T1000 (cell line): ENCODE data around the gene ITIH4.

ENCODE experiments used
- DNase-seq: peaks from one replicate; lab custom pipeline; 2025; ENCODE audit warnings: mixed read lengths; lab: John Stamatoyannopoulos, UW

ITIH4 gene

GRCh38 chr3:52830535-52831258 is at the start of gene ITIH4:
TSS of gene ITIH4 (minus strand) at chr3:52830672. CDS start at chr3:52830642, 30 bp downstream.
- DNase-seq: no peak

- DNase-seq: no peak
Observed at GRCh38 chr3:52880047-52880446, 49.6 kb upstream of the ITIH4 start.

GRCh38 chr3:52879581-52879980 is 49.1 kb upstream of the ITIH4 start:
- no peak for DNase-seq

- DNase-seq: no peak
Observed at GRCh38 chr3:52879090-52879489, 48.6 kb upstream of the ITIH4 start.

GRCh38 chr3:52877085-52877484 is 46.6 kb upstream of the ITIH4 start:
- no peak for DNase-seq

- DNase-seq: no peak
Observed at GRCh38 chr3:52874864-52875587, 44.6 kb upstream of the ITIH4 start.

GRCh38 chr3:52874160-52874701 is 43.8 kb upstream of the ITIH4 start:
- DNase-seq: no peak

- DNase-seq: no peak
Observed at GRCh38 chr3:52873433-52874159, 43.1 kb upstream of the ITIH4 start.

- DNase-seq: no peak
Observed at GRCh38 chr3:52872245-52872644, 41.8 kb upstream of the ITIH4 start.

GRCh38 chr3:52871761-52872160 is 41.3 kb upstream of the ITIH4 start:
- no peak for DNase-seq

- no peak for DNase-seq
Observed at GRCh38 chr3:52870471-52870870, 40.0 kb upstream of the ITIH4 start.

- DNase-seq: no peak
Observed at GRCh38 chr3:52866427-52866826, 36.0 kb upstream of the ITIH4 start.

GRCh38 chr3:52865994-52866393 is 35.5 kb upstream of the ITIH4 start:
- DNase-seq: no peak

GRCh38 chr3:52860424-52860768 is 29.9 kb upstream of the ITIH4 start:
- no peak for DNase-seq

- DNase-seq: no peak
Observed at GRCh38 chr3:52859686-52860423, 29.4 kb upstream of the ITIH4 start.

GRCh38 chr3:52857864-52858263 is 27.4 kb upstream of the ITIH4 start:
- DNase-seq: no peak

GRCh38 chr3:52857133-52857532 is 26.7 kb upstream of the ITIH4 start:
- no peak for DNase-seq

GRCh38 chr3:52856666-52857065 is 26.2 kb upstream of the ITIH4 start:
- DNase-seq: no peak

GRCh38 chr3:52854013-52854412 is 23.5 kb upstream of the ITIH4 start:
- no peak for DNase-seq

GRCh38 chr3:52852419-52852818 is 21.9 kb upstream of the ITIH4 start:
- DNase-seq: no peak

- no peak for DNase-seq
Observed at GRCh38 chr3:52851348-52851747, 20.9 kb upstream of the ITIH4 start.

GRCh38 chr3:52849656-52850055 is 19.2 kb upstream of the ITIH4 start:
- DNase-seq: no peak
